Loucy (cell line): ENCODE measurements around the gene MRAP.

Source experiments
- EZH2phosphoT487 ChIP-seq: fragments of 200-600 bp; IDR thresholded peaks from 2 replicates; pipeline ENCODE4 v1.6.1; 2018; ENCODE audit warnings: antibody characterized with exemption, mild to moderate bottlenecking, moderate library complexity, borderline replicate concordance
- TF ChIP-seq, protein P1 (sequence below): fragments of 200-600 bp; sonication (generic); conservative IDR thresholded peaks from 2 replicates; pipeline ENCODE4 v1.5.1; 2014; ENCODE audit warnings: mild to moderate bottlenecking, antibody characterized with exemption, low read length

DNA sequence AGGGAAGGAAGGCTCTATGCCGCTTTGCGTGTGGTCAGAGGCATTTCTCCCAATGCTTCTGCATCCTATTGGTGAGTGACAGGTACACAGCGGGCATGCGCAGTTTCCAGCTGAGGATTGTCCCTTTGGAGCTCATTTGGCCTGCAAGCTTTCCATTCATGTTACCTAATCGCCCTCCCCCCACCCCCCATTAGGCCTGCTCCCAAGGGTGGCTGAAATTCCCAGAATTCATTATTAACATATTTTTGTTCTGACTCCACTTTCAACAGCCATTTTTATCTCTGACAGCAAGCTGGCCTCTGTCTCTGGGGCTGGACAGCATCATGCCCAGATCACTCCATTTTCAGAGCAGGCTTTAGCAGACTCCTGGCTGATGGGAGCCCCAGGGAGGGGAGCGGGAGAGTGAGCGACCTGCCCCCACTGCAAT is 45.4 kb upstream of the MRAP start:
- TF ChIP-seq, protein P1, sequence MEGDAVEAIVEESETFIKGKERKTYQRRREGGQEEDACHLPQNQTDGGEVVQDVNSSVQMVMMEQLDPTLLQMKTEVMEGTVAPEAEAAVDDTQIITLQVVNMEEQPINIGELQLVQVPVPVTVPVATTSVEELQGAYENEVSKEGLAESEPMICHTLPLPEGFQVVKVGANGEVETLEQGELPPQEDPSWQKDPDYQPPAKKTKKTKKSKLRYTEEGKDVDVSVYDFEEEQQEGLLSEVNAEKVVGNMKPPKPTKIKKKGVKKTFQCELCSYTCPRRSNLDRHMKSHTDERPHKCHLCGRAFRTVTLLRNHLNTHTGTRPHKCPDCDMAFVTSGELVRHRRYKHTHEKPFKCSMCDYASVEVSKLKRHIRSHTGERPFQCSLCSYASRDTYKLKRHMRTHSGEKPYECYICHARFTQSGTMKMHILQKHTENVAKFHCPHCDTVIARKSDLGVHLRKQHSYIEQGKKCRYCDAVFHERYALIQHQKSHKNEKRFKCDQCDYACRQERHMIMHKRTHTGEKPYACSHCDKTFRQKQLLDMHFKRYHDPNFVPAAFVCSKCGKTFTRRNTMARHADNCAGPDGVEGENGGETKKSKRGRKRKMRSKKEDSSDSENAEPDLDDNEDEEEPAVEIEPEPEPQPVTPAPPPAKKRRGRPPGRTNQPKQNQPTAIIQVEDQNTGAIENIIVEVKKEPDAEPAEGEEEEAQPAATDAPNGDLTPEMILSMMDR = no peak
- no peak for TF ChIP-seq EZH2phosphoT487
